ENCODE data around the gene PAK2. TPM values are rescaled to one million over a fixed set of nuclear protein-coding genes. Genes with fewer than 3 reads are reported as not detected.
"Not testable (repeated sequence)": the region's sequence is repeated elsewhere in the genome, so short reads cannot be mapped to it uniquely, and the experiment has no call there.

Gene PAK2
- total and polyA plus RNA-seq, 2 donors from 2014 or later = 13.4 to 67.1 TPM

DNA sequence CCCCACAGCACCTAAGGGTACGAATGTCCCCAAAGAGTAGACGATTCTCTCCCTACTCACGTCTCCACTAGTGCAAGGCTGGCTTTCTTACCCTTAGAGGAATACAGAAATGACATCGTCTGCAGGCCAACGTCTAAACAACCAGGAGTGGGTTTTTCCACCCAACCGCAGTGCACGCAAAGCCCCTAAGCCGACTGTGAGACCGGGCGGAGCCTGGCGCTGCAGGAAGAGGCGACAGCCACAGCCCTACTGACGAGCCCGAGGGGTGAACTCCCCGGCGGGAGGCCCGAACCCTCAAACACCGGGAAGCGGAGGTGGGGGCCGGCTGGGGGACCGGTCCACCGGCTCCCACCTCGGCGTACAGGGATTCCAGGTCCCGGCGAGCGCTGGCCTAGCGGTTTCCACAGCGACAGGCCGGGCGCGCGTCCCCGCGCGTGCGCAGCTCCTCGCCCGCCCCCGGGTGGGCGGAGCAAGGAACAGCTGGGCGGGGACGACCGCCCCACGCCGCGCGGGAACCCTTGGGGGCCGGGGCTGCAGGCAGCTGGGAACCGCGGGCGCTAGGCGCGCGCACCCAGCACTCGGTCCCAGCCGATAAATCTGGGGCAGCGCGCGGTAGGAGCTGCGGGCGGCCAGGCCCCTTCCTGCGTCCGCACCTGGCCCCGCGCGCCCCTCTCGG is 27.7 kb upstream of the PAK2 start, which contains the start of the genes CEP19 and PIGX:
Gene CEP19, minus strand, starts transcription at position 413 of the 676 bp plus-strand sequence. CDS start 3,593 bp downstream, outside the sequence.
Gene PIGX, plus strand, starts transcription at position 540 of the 676 bp plus-strand sequence.
- H3K27ac ChIP-seq (ENCODE audit: low read depth in 2 of 2, low read length in 2 of 2) = peak within 1 kb of the TSS; percentile 80 to 83
- TF ChIP-seq, protein P1, sequence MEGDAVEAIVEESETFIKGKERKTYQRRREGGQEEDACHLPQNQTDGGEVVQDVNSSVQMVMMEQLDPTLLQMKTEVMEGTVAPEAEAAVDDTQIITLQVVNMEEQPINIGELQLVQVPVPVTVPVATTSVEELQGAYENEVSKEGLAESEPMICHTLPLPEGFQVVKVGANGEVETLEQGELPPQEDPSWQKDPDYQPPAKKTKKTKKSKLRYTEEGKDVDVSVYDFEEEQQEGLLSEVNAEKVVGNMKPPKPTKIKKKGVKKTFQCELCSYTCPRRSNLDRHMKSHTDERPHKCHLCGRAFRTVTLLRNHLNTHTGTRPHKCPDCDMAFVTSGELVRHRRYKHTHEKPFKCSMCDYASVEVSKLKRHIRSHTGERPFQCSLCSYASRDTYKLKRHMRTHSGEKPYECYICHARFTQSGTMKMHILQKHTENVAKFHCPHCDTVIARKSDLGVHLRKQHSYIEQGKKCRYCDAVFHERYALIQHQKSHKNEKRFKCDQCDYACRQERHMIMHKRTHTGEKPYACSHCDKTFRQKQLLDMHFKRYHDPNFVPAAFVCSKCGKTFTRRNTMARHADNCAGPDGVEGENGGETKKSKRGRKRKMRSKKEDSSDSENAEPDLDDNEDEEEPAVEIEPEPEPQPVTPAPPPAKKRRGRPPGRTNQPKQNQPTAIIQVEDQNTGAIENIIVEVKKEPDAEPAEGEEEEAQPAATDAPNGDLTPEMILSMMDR (IDR thresholded peaks at IDR 0.05; ENCODE audit: borderline replicate concordance, extremely low read depth, insufficient read depth) = peak; percentile 3
- H3K27me3 ChIP-seq (ENCODE audit: control insufficient read depth, insufficient read depth, low read length) = no peaks in the 10 kb centered on the region
- H3K9ac ChIP-seq (ENCODE audit: low read length in 3 of 3) = peak within 1 kb of the TSS; percentile 78 to 87 (median 85)
- peak within 1 kb of the TSS; percentile 85 to 99 (median 88) for H3K4me3 ChIP-seq (ENCODE audit: low read length in 3 of 3)
- H3K36me3 ChIP-seq (ENCODE audit: control insufficient read depth in 2 of 3, insufficient read depth in 3 of 3, low read length in 3 of 3) = no peaks in the 10 kb centered on the region
- intact Hi-C loops (cut with DNase I) = no loop called here
- DNase-seq = peak; percentile 90 to 96 (median 94)
- peaks cover 0 to 7% (median 0%) of the 10 kb centered on the region in 3 donors for H3K4me1 ChIP-seq (ENCODE audit: control insufficient read depth in 2 of 3, insufficient read depth in 2 of 3, low read depth in 1 of 3, low read length in 3 of 3)
- FAIRE-seq = no peak
- no peaks in the 10 kb centered on the region for H3K9me3 ChIP-seq (ENCODE audit: control insufficient read depth in 2 of 3, insufficient read depth in 1 of 3, low read length in 3 of 3)

DNA sequence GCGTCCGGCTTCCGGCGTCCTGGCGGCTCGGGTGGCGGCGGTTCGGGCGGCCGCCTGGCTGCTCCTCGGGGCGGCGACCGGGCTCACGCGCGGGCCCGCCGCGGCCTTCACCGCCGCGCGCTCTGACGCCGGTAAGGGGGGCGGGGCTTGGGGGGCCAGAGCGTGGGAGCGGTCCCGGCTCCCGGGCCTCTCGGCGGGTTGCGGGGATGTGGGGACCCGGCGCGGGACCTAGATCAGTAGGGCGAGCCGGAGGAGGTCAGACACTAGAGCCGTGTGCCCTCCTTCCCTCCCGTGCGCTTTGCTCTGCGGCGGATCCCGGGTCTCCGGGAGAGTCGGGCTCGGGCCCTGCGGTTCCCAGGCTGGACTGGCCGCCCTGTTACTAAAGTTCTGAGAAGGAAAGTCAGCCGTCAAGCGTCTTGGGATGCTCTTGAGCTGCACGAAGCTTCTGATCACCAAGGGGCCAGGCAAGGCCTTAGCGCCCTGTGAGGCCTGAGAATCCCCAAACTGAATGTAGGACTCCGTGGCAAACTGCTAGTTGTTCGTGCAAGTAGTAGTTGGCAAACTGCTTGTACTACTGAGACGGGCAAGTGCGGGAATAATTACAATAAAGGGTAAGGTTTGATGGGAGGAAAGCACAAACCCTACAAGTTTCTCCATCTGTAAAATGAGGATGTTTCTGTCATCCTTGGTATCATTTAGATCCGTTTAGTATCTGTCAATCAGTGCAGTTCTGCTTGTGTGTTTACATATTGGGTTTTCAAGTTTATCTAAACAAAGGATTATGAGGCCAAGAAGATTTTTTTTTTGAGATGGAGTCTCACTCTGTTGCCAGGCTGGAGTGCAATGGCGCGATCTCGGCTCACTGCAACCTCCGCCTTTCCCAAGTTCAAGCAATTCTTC is 26.9 kb upstream of the PAK2 start:
- H3K9ac ChIP-seq (ENCODE audit: low read length in 3 of 3) = peak overlapping the region; percentile 71 to 85 (median 72)
- no peaks in the 10 kb centered on the region for H3K9me3 ChIP-seq (ENCODE audit: control insufficient read depth in 2 of 3, insufficient read depth in 1 of 3, low read length in 3 of 3)
- TF ChIP-seq, protein P1 (IDR thresholded peaks at IDR 0.05; ENCODE audit: borderline replicate concordance, extremely low read depth, insufficient read depth) = no peak
- H3K4me3 ChIP-seq (ENCODE audit: low read length in 3 of 3) = peak overlapping the region; percentile 70 to 85 (median 79)
- DNase-seq (peak in 3 of 5 donors; percentile 4 to 85 (median 77)), FAIRE-seq (no peak)
- peaks cover 0 to 7% (median 0%) of the 10 kb centered on the region in 3 donors for H3K4me1 ChIP-seq (ENCODE audit: control insufficient read depth in 2 of 3, insufficient read depth in 2 of 3, low read depth in 1 of 3, low read length in 3 of 3)
- no peaks in the 10 kb centered on the region for H3K36me3 ChIP-seq (ENCODE audit: control insufficient read depth in 2 of 3, insufficient read depth in 3 of 3, low read length in 3 of 3)
- no peaks in the 10 kb centered on the region for H3K27me3 ChIP-seq (ENCODE audit: control insufficient read depth, insufficient read depth, low read length)
- peak overlapping the region; percentile 80 to 83 for H3K27ac ChIP-seq (ENCODE audit: low read depth in 2 of 2, low read length in 2 of 2)
- intact Hi-C loops (cut with DNase I) = no loop called here

DNA sequence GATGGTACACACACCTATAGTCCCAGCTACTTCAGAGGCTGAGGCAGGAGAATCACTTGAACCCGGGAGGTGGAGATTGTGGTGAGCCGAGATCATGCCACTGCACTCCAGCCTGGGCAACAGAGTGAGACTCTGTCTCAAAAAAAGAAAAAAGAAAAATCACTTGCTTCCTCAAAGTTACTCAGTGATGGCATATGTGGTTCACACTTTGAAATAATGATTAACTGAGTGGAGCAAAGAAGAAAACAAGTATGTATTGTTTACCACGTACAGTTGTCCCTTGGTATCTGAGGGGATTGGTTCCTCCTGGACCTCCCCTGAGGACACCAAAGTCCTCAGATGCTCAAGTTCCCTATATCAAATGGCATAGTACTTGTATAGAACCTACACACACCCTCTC is 22.5 kb upstream of the PAK2 start:
- H3K9ac ChIP-seq (ENCODE audit: low read length in 3 of 3); H3K9me3 ChIP-seq (ENCODE audit: control insufficient read depth in 2 of 3, insufficient read depth in 1 of 3, low read length in 3 of 3); H3K4me1 ChIP-seq (ENCODE audit: control insufficient read depth in 2 of 3, insufficient read depth in 2 of 3, low read depth in 1 of 3, low read length in 3 of 3); DNase-seq; H3K36me3 ChIP-seq (ENCODE audit: control insufficient read depth in 2 of 3, insufficient read depth in 3 of 3, low read length in 3 of 3); H3K27me3 ChIP-seq (ENCODE audit: control insufficient read depth, insufficient read depth, low read length); intact Hi-C loops (cut with DNase I); H3K27ac ChIP-seq (ENCODE audit: low read depth in 2 of 2, low read length in 2 of 2); H3K4me3 ChIP-seq (ENCODE audit: low read length in 3 of 3); FAIRE-seq: not testable (repeated sequence)

DNA sequence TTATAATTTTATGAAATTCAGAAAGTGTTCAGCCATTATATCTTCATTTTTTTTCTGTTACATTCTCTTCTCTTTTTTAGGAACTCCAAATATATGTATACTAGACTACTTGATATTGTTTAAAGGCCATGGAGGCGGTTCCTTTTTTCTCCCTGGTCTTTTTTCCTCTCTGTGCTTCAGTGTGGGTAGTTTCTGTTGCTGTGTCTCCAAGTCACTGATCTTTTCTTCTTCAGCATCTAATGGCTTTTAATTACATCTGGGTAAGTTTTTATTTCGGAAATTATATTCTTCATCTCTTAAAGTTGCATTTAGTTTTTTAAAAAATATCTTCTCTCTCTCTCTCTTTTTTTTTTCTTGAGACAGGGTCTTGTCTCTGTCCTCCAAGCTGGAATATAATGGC is 18.6 kb upstream of the PAK2 start:
- H3K9ac ChIP-seq (ENCODE audit: low read length in 3 of 3) = no peak overlapping the region
- H3K36me3 ChIP-seq (ENCODE audit: control insufficient read depth in 2 of 3, insufficient read depth in 3 of 3, low read length in 3 of 3) = peaks cover 0 to 2% (median 0%) of the 10 kb centered on the region in 3 donors
- no peaks in the 10 kb centered on the region for H3K27me3 ChIP-seq (ENCODE audit: control insufficient read depth, insufficient read depth, low read length)
- no peak for DNase-seq
- no peaks in the 10 kb centered on the region for H3K4me1 ChIP-seq (ENCODE audit: control insufficient read depth in 2 of 3, insufficient read depth in 2 of 3, low read depth in 1 of 3, low read length in 3 of 3)
- no peak overlapping the region for H3K4me3 ChIP-seq (ENCODE audit: low read length in 3 of 3)
- no peak for FAIRE-seq
- TF ChIP-seq, protein P1 (IDR thresholded peaks at IDR 0.05; ENCODE audit: borderline replicate concordance, extremely low read depth, insufficient read depth) = no peak
- intact Hi-C loops (cut with DNase I) = no loop called here
- no peak overlapping the region for H3K27ac ChIP-seq (ENCODE audit: low read depth in 2 of 2, low read length in 2 of 2)
- no peaks in the 10 kb centered on the region for H3K9me3 ChIP-seq (ENCODE audit: control insufficient read depth in 2 of 3, insufficient read depth in 1 of 3, low read length in 3 of 3)

All from kidney (tissue), 14 donors.